DND-41 (cell line): ENCODE measurements around the gene GABRP.

Experiments
- ATAC-seq: fragments of 200-7000 bp; cut with Tn5 transposase; 3 replicates; pipeline ENCODE4 v1.9.1; 2021; ENCODE audit warnings: low read depth; ENCODE audit not compliant: insufficient read depth
- DNase-seq: peaks from one replicate; pipeline ENCODE4 v3.0.0-alpha.2; 2020
- H2AFZ ChIP-seq: 2 replicates; pipeline ENCODE4 v1.6.0; 2012; ENCODE audit warnings: low read depth, low read length
- H3K27ac ChIP-seq: 2 replicates; pipeline ENCODE4 v1.5.1; 2012; ENCODE audit warnings: low read length, inconsistent platforms
- H3K27me3 ChIP-seq: fragments of 200-600 bp; sonication (generic); 2 replicates; pipeline ENCODE4 v1.6.0; 2012; ENCODE audit warnings: low read length, mild to moderate bottlenecking, inconsistent platforms; ENCODE audit not compliant: insufficient read depth, poor library complexity
- H3K36me3 ChIP-seq: 2 replicates; pipeline ENCODE4 v1.5.1; 2012; ENCODE audit warnings: low read length, inconsistent platforms; ENCODE audit not compliant: insufficient read depth
- H3K4me1 ChIP-seq: 2 replicates; pipeline ENCODE4 v1.5.1; 2012; ENCODE audit warnings: mild to moderate bottlenecking, low read length; ENCODE audit not compliant: insufficient read depth
- H3K4me2 ChIP-seq: 2 replicates; pipeline ENCODE4 v1.6.0; 2012; ENCODE audit warnings: mild to moderate bottlenecking, moderate library complexity, low read length, inconsistent platforms; ENCODE audit not compliant: insufficient read depth
- H3K4me3 ChIP-seq, 2 experiments: fragments of 200-600 bp in 1 of 2; shearing (Covaris generic) in 1 of 2; 2 replicates each; pipeline ENCODE4 v1.5.1; 2012 to 2016; ENCODE audit warnings: inconsistent platforms in 2 of 2, low read length in 2 of 2, mild to moderate bottlenecking in 2 of 2, low read depth in 1 of 2, moderate library complexity in 1 of 2
- H3K79me2 ChIP-seq: 2 replicates; pipeline ENCODE4 v1.6.0; 2012; ENCODE audit warnings: low read length, inconsistent platforms; ENCODE audit not compliant: insufficient read depth
- H3K9ac ChIP-seq: 2 replicates; pipeline ENCODE4 v1.6.0; 2012; ENCODE audit warnings: low read depth, mild to moderate bottlenecking, inconsistent platforms, low read length, moderate library complexity
- H3K9me3 ChIP-seq: 2 replicates; pipeline ENCODE4 v1.5.1; 2012; ENCODE audit warnings: low read length, moderate library complexity, mild to moderate bottlenecking, inconsistent platforms; ENCODE audit not compliant: insufficient read depth, severe bottlenecking
- H4K20me1 ChIP-seq: 2 replicates; pipeline ENCODE4 v1.6.0; 2012; ENCODE audit warnings: low read length; ENCODE audit not compliant: insufficient read depth
- CTCF ChIP-seq: IDR thresholded peaks from 2 replicates; pipeline ENCODE4 v1.5.1; 2012; ENCODE audit warnings: borderline replicate concordance, low read length, moderate library complexity, mild to moderate bottlenecking; ENCODE audit not compliant: poor library complexity, severe bottlenecking; ENCODE audit errors: extremely low read depth
- EZH2 ChIP-seq: IDR thresholded peaks from 3 replicates; pipeline ENCODE4 v1.6.1; 2012; ENCODE audit warnings: borderline replicate concordance, low read depth, mild to moderate bottlenecking, moderate library complexity, low read length, inconsistent platforms; ENCODE audit not compliant: severe bottlenecking

GABRP gene

DNA sequence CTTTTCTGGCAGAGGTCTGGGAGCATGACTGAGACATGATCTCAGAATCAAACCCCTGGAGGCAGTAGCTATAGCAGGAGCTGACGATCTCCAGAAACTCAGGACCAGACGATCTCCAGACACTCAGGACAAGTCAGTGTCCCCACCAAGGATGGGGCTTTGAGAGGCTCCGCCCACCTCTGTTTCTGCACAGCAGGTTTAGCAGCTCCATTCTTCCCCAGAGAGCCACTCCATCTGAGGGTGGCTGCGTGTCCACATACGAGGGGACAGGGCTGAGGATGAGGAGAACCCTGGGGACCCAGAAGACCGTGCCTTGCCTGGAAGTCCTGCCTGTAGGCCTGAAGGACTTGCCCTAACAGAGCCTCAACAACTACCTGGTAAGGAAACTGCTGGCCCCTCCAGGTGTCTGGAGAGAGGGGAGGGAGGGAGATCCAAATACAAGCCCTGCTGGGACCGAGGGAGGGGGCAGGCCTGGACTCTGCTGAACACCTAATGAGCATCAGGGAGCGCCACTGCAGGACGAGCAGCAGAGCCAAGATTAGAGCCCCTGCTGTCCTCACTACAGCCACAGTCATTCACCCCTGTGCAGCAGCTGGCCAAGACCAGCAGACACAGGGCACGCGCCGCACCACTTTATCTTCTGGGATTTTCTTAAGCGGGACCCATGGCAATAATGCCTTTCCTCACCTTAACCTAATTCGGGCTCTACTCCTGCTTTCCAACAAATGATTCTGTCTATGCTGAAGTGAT is at the start of gene GABRP:
Gene GABRP, plus strand, starts transcription at position 228 of the 750 bp plus-strand sequence. CDS start 4,891 bp downstream, outside the sequence.
- Histone ChIP-seq H3K27me3 (no peaks in the 10 kb centered on the region), H3K9me3 (no peaks in the 10 kb centered on the region), H3K4me1 (no peaks in the 10 kb centered on the region), H3K4me3 (no peak within 1 kb of the TSS), H2AFZ (no peak within 1 kb of the TSS), H3K79me2 (no peaks in the 10 kb centered on the region), H4K20me1 (no peaks in the 10 kb centered on the region), H3K4me2 (no peak within 1 kb of the TSS), H3K9ac (no peak within 1 kb of the TSS), H3K36me3 (no peaks in the 10 kb centered on the region), H3K27ac (no peak within 1 kb of the TSS)
- TF ChIP-seq EZH2 (no peak), CTCF (no peak)
- ATAC-seq (no peak), DNase-seq (no peak)

- TF ChIP-seq CTCF (no peak), EZH2 (no peak)
- H3K36me3 ChIP-seq = no peaks in the 10 kb centered on the region
- ATAC-seq = no peak
These were observed 46.6 kb upstream of the GABRP start for GRCh38 chr5:170736966-170737365.

GRCh38 chr5:170737591-170737990 is 45.9 kb upstream of the GABRP start:
- Histone ChIP-seq H3K9ac (no peak overlapping the region), H2AFZ (no peak overlapping the region), H3K4me3 (no peak overlapping the region), H3K27me3 (no peaks in the 10 kb centered on the region), H3K4me2 (no peak overlapping the region), H3K79me2 (no peaks in the 10 kb centered on the region), H4K20me1 (no peaks in the 10 kb centered on the region), H3K9me3 (no peaks in the 10 kb centered on the region), H3K36me3 (no peaks in the 10 kb centered on the region), H3K4me1 (no peaks in the 10 kb centered on the region), H3K27ac (no peak overlapping the region)
- TF ChIP-seq CTCF (no peak), EZH2 (no peak)
- no peak for ATAC-seq
- DNase-seq = no peak

More at GRCh38 chr5:170736966-170737365, 46.6 kb upstream of the GABRP start:
- Histone ChIP-seq H3K9me3 (no peaks in the 10 kb centered on the region), H3K27me3 (no peaks in the 10 kb centered on the region), H4K20me1 (no peaks in the 10 kb centered on the region), H3K9ac (no peak overlapping the region), H3K27ac (no peak overlapping the region), H3K79me2 (no peaks in the 10 kb centered on the region), H3K4me1 (no peaks in the 10 kb centered on the region), H2AFZ (no peak overlapping the region), H3K4me2 (no peak overlapping the region), H3K4me3 (no peak overlapping the region)
- no peak for DNase-seq

- Histone ChIP-seq H3K9me3 (no peaks in the 10 kb centered on the region), H3K4me3 (no peak overlapping the region), H3K27ac (no peak overlapping the region), H3K27me3 (no peaks in the 10 kb centered on the region), H3K4me1 (no peaks in the 10 kb centered on the region), H3K36me3 (no peaks in the 10 kb centered on the region), H3K4me2 (no peak overlapping the region), H2AFZ (no peak overlapping the region), H3K9ac (no peak overlapping the region), H4K20me1 (no peaks in the 10 kb centered on the region), H3K79me2 (no peaks in the 10 kb centered on the region)
- TF ChIP-seq EZH2 = no peak
- no peak for TF ChIP-seq CTCF
- ATAC-seq (no peak), DNase-seq (no peak)
These were observed 44.7 kb upstream of the GABRP start for GRCh38 chr5:170738840-170739239.
